IPS DF 6.9 (cell line): ENCODE results near the gene STARD4.

Experiments used
- DNase-seq: peaks from one replicate; pipeline ENCODE4 v3.0.0-alpha.2; 2013; ENCODE audit warnings: low read depth, low spot score
- H3K27ac ChIP-seq: one replicate; pipeline ENCODE4 v1.5.1; 2013; ENCODE audit warnings: low read length, control low read depth
- H3K27me3 ChIP-seq: 2 replicates; pipeline ENCODE4 v1.6.1; 2013; ENCODE audit warnings: mild to moderate bottlenecking, low read length; ENCODE audit not compliant: control insufficient read depth, insufficient read depth
- H3K36me3 ChIP-seq: 2 replicates; pipeline ENCODE4 v1.6.1; 2013; ENCODE audit warnings: low read length; ENCODE audit not compliant: control insufficient read depth, insufficient read depth
- H3K4me1 ChIP-seq: 2 replicates; pipeline ENCODE4 v1.6.1; 2013; ENCODE audit warnings: low read length; ENCODE audit not compliant: control insufficient read depth, insufficient read depth
- H3K4me3 ChIP-seq: 2 replicates; pipeline ENCODE4 v1.5.1; 2013; ENCODE audit warnings: mild to moderate bottlenecking, low read length
- H3K9me3 ChIP-seq: 2 replicates; pipeline ENCODE4 v1.6.1; 2013; ENCODE audit warnings: low read length, inconsistent platforms; ENCODE audit not compliant: control insufficient read depth, insufficient read depth
- WGBS: extraction: QIAGEN DNeasy Blood & Tissue Kit; methylation state at CpG from one replicate; pipeline ENCODE4 v1.1.7; 2013; ENCODE audit warnings: mixed read lengths, missing lambda C conversion rate; ENCODE audit not compliant: insufficient read length, insufficient coverage; 5-methylcytosine and 5-hydroxymethylcytosine counted together

The STARD4 gene

GRCh38 chr5:111528056-111528455, 15.7 kb upstream of the STARD4 start:
- DNase-seq = no peak
- Histone ChIP-seq H3K36me3 (no peaks in the 10 kb centered on the region), H3K4me1 (no peaks in the 10 kb centered on the region), H3K27ac (no peak overlapping the region), H3K9me3 (no peaks in the 10 kb centered on the region), H3K4me3 (no peak overlapping the region), H3K27me3 (no peaks in the 10 kb centered on the region)
- no CpG with 5 or more reads among the region's 3 CpGs for WGBS

GRCh38 chr5:111520908-111521307, 8.6 kb upstream of the STARD4 start:
- Histone ChIP-seq H3K27me3 (no peaks in the 10 kb centered on the region), H3K36me3 (no peaks in the 10 kb centered on the region), H3K27ac (no peak overlapping the region), H3K4me1 (no peaks in the 10 kb centered on the region), H3K4me3 (no peak overlapping the region), H3K9me3 (no peaks in the 10 kb centered on the region)
- WGBS = no CpG with 5 or more reads among the region's 3 CpGs
- no peak for DNase-seq

GRCh38 chr5:111518777-111519176, 6.4 kb upstream of the STARD4 start:
- Histone ChIP-seq H3K27ac (no peak overlapping the region), H3K27me3 (no peaks in the 10 kb centered on the region)
- no CpG with 5 or more reads among the region's 2 CpGs for WGBS

GRCh38 chr5:111517853-111518501, 5.6 kb upstream of the STARD4 start:
- no peaks in the 10 kb centered on the region for H3K27me3 ChIP-seq
- H3K4me1 ChIP-seq = no peaks in the 10 kb centered on the region
- no CpG with 5 or more reads among the region's 5 CpGs for WGBS
- no peaks in the 10 kb centered on the region for H3K9me3 ChIP-seq
- H3K27ac ChIP-seq = no peak overlapping the region
- H3K4me3 ChIP-seq = no peak overlapping the region
- no peak for DNase-seq
- no peaks in the 10 kb centered on the region for H3K36me3 ChIP-seq

More at GRCh38 chr5:111518777-111519176, 6.4 kb upstream of the STARD4 start:
- Histone ChIP-seq H3K36me3 (no peaks in the 10 kb centered on the region), H3K4me3 (no peak overlapping the region), H3K4me1 (no peaks in the 10 kb centered on the region), H3K9me3 (no peaks in the 10 kb centered on the region)
- DNase-seq = no peak

- no peak overlapping the region for H3K27ac ChIP-seq
- H3K27me3 ChIP-seq = no peaks in the 10 kb centered on the region
- no peaks in the 10 kb centered on the region for H3K4me1 ChIP-seq
- no peak overlapping the region for H3K4me3 ChIP-seq
- no peaks in the 10 kb centered on the region for H3K36me3 ChIP-seq
- H3K9me3 ChIP-seq = no peaks in the 10 kb centered on the region
- no CpG with 5 or more reads among the region's 3 CpGs for WGBS
- DNase-seq = no peak
These were observed 1.8 kb upstream of the STARD4 start for GRCh38 chr5:111514087-111514486.

GRCh38 chr5:111513131-111513520, 791 bp upstream of the STARD4 start:
- Histone ChIP-seq H3K9me3 (no peaks in the 10 kb centered on the region), H3K27ac (peak overlapping the region; percentile 68), H3K4me3 (peak overlapping the region; percentile 88; the same call in 1 of the 2 replicates), H3K36me3 (no peaks in the 10 kb centered on the region), H3K4me1 (no peaks in the 10 kb centered on the region), H3K27me3 (no peaks in the 10 kb centered on the region)
- no CpG with 5 or more reads among the region's 6 CpGs for WGBS
- no peak for DNase-seq

GRCh38 chr5:111511831-111512374, 432 bp downstream of the STARD4 start:
- no CpG with 5 or more reads among the region's 32 CpGs for WGBS
- Histone ChIP-seq H3K9me3 (no peaks in the 10 kb centered on the region), H3K27ac (no peak overlapping the region), H3K4me1 (no peaks in the 10 kb centered on the region), H3K36me3 (no peaks in the 10 kb centered on the region), H3K4me3 (peak overlapping the region; percentile 88), H3K27me3 (no peaks in the 10 kb centered on the region)
- DNase-seq = no peak

GRCh38 chr5:111511174-111511830, 1.0 kb downstream of the STARD4 start:
- no CpG with 5 or more reads among the region's 2 CpGs for WGBS
- H3K36me3 ChIP-seq = no peaks in the 10 kb centered on the region
- H3K9me3 ChIP-seq = no peaks in the 10 kb centered on the region
- H3K27ac ChIP-seq = no peak overlapping the region
- H3K4me3 ChIP-seq = peak overlapping the region; percentile 88; the same call in 1 of the 2 replicates
- DNase-seq = no peak
- no peaks in the 10 kb centered on the region for H3K27me3 ChIP-seq
- no peaks in the 10 kb centered on the region for H3K4me1 ChIP-seq

GRCh38 chr5:111509119-111509518, 3.2 kb downstream of the STARD4 start:
- H3K4me3 ChIP-seq = no peak overlapping the region
- H3K27me3 ChIP-seq = no peaks in the 10 kb centered on the region
- no peaks in the 10 kb centered on the region for H3K4me1 ChIP-seq

GRCh38 chr5:111507276-111507675, 5.1 kb downstream of the STARD4 start:
- no peak for DNase-seq
- Histone ChIP-seq H3K36me3 (no peaks in the 10 kb centered on the region), H3K4me3 (no peak overlapping the region), H3K27ac (no peak overlapping the region), H3K9me3 (no peaks in the 10 kb centered on the region), H3K4me1 (no peaks in the 10 kb centered on the region), H3K27me3 (no peaks in the 10 kb centered on the region)
- WGBS = no CpG with 5 or more reads among the region's 4 CpGs

More at GRCh38 chr5:111509119-111509518, 3.2 kb downstream of the STARD4 start:
- no peak for DNase-seq
- WGBS = no CpG with 5 or more reads among the region's 1 CpG
- H3K36me3 ChIP-seq = no peaks in the 10 kb centered on the region
- no peak overlapping the region for H3K27ac ChIP-seq
- no peaks in the 10 kb centered on the region for H3K9me3 ChIP-seq
